Erythroblast (primary cell): Measurements from ENCODE around the gene TNFRSF9.

Experiments
- GATA1 ChIP-seq: IDR thresholded peaks from 2 replicates; pipeline ENCODE4 v1.6.1; 2011; ENCODE audit warnings: low read depth, mild to moderate bottlenecking, control low read depth, low read length, moderate library complexity
- POLR2A ChIP-seq: IDR thresholded peaks from 2 replicates; pipeline ENCODE4 v1.6.1; 2011; ENCODE audit warnings: mild to moderate bottlenecking, low read length

- TF ChIP-seq POLR2A (no peak), GATA1 (no peak)
Measured at GRCh38 chr1:7912743-7913557, 27.7 kb downstream of the TNFRSF9 start.
